CD4-positive, alpha-beta T cell treated with Interleukin-15 for 4 hours (primary cell): ENCODE data around the gene AATK.
"Not testable (repeated sequence)": the region's sequence is repeated elsewhere in the genome, so short reads cannot be mapped to it uniquely, and the experiment has no call there.

Experiments used
- DNase-seq: peaks from one replicate; pipeline ENCODE4 v3.0.0-alpha.2; 2020; ENCODE audit warnings: low spot score

The AATK gene

GRCh38 chr17:81091774-81092517 lies 74.1 kb downstream of the AATK start:
- DNase-seq = no peak

DNA sequence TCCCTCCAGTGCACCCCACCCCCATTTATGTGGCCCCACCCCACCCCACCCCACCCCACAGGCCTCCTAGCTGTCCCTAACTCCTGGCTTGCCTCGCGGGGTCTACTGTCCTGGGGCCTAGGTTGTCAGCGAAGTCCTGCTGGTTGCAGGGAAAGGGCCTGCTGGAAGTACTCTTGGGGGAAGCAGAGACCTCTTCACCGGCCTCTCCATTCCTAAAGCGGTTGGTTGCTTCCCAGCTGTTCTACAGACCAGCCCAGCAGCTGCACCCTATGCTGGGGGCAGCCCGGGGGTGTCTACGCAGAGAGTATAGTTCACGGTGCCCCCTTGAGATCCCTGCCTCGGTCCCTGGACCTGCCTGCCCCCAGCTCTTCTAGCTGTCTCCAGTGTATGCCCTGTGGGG lies 74.9 kb downstream of the AATK start:
- DNase-seq = no peak

- DNase-seq = peak; percentile 43
Measured at GRCh38 chr17:81090361-81091136, 75.5 kb downstream of the AATK start.

- DNase-seq = no peak
Measured at GRCh38 chr17:81086789-81087551, 79.1 kb downstream of the AATK start.

DNA sequence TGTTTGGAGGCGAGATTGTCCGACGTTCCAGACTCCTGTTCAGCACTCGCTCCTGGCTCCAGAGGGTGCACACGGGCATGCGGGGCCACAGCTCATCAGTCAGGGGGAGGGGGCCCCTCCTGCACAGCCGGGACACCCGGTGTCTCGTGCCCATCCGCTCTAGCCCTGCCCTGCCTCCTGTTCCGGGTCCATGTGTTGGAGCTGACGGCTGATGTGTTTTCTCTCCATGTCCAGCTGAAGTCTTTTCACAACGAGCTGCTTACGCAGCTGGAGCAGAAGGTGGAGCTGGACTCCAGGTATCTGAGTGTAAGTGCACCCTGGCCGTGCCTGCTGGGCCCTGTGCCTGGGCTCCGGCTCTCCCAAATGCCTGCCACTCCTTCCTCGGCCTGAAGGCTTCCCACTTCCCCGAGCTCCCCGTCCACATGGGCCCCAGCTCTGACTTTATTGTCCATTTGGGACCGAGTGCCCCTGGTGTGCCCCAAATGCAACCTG lies 80.6 kb downstream of the AATK start:
- no peak for DNase-seq

DNA sequence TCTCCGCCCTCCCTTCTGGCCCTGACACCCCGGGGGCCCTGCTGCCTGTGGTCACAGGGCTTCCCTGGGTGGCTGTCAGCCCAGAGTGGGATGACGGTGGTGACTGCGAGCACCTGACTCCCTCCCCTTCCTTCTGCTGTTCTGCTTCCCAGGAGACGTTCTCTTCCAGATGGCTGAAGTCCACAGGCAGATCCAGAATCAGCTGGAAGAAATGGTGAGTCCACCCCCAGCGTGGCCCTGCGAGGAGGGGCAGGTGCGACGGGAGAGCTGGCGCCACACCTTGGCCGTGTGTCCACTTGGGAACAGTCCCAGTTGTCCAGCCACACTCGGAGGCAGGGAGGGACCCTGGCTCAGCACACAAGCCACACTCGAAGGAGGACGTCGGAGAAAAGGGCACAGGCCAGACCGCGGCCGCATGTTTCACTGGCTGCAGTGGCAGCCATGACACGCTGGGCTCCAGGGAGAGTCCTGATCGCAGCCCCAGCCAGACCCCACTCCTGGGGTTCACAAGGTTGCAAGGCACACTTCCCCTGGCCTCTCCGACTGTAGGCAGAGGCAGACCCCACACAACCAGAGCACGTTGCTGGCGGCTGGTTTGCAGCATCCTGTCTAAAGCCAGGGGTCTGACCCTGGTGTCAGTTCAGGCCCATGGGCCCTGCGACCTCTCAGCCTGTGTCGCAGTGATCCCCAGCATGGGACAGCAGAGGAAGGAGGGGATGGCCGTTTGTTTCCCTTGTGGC lies 81.2 kb downstream of the AATK start:
- DNase-seq = no peak

- DNase-seq = no peak
Measured at GRCh38 chr17:81083125-81083765, 82.8 kb downstream of the AATK start.

DNA sequence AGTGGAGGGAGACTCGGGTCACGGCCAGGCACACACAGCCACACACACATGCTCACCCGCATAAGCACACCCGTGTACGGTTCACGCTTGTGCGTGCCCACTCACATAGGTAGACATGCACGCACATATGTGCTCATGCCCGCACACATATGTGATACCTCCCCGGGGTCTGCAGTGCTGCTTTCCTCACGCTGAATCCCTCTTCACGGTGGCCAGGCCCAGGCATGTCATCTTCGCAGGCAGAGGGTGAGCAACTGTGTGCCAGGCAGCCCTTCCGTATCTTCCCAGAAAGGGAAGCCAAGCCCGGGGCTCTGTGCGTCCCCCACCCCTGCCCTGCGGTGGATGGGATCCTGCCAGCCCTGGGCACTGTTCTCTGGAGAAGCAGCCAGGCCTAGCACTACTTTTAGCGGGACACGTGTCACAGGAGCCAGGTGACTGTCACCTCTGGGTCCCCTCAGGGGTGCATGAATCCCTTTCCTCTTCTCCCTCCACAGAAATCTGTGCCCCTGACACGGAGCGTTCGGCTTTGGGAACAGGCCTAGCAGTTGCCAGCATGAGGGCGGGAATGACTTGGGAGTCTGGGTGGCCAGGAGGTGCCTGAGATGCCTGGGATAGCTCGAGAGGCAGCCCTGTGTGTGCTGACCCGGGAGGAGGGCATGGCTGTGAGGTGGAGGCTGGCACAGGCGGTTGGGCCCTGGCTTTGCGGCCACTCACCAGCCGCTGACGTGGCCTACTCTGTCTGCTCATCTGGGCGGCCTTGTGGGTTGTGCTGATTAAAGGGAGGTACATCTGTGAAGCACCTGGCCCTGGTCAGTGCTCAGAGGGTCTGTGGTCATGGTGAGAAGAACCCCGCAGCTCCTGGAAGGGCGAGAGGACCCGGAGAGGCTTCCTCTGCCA lies 83.6 kb downstream of the AATK start:
- DNase-seq = no peak

DNA sequence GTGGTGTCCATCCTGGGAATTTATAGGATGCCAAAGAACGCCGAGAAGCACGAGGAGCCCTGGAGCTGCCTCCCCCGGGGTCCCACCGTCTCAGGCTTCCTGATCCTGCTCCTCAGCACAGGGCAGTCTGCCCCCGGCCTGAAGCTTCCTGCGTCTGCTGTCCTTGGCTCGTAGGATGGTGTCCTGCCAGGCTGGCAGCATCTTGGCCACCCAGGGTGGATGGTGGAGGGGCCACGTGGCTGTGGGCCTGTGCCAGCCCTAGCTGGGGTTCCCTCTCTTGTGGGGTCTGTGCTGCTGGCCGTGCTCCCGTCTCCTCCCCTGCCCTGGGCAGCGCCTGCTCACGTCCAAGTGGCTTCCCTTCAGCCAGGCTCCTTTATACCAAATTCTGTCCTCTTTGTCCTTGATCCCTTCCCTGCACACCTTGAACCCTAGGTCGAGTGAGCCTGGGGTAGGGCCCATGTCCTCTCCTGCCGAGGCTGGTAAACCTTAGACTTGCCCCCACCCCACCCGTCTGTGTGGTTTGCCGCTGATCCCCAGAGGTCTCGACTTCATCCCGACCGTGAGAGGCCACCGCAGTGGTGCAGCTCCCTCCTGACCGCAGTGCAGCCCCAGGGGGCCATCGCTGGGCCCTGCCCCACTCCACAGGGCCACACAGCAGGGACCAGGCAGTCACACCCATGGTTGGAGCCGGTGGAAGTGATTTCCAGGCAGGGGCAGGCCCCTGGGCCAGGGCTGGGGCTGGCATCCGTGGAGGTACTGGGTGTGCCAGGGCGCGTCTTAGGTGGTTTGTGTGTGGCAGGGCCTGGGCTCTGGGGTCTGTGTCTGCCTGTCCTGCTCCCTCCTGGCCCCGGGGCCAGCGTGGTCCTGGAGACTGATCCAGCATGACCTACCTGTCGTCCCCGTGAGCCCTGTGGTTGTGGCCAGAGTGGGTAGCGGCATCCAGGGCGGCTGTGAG lies 84.5 kb downstream of the AATK start:
- DNase-seq = no peak

- DNase-seq = no peak
Measured at GRCh38 chr17:81080019-81080418, 86.0 kb downstream of the AATK start.

DNA sequence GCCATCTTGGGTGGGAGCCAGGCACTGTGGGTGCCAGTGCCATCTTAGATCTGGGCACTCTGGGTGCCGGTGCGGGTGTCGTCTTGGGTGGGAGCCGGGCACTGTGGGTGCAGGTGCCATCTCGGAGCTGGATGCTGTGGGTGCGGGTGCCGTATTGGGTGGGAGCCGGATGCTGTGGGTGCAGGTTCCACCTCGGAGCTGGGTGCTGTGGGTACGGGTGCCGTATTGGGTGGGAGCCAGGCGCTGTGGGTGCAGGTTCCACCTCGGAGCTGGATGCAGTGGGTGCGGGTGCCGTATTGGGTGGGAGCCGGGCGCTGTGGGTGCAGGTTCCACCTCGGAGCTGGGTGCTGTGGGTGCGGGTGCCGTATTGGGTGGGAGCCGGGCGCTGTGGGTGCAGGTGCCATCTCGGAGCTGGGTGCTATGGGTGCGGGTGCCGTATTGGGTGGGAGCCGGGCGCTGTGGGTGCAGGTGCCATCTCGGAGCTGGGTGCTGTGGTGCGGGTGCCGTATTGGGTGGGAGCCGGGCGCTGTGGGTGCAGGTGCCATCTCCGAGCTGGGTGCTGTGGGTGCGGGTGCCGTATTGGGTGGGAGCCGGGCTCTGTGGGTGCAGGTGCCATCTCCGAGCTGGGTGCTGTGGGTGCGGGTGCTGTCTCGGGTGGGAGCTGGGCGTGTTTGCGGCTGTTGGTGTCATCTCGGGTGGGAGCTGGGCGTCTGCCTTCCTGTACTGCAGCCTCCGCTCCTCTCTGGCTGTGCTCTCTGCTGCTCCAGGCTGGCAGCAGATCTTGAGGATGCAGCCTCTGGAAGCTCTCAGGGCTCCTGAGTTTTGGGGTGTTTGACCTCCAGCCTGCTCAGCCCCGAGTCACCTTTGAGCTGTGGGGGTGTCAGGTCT lies 87.8 kb downstream of the AATK start:
- not testable (repeated sequence) for DNase-seq

GRCh38 chr17:81076141-81076679 lies 89.8 kb downstream of the AATK start:
- no peak for DNase-seq

DNA sequence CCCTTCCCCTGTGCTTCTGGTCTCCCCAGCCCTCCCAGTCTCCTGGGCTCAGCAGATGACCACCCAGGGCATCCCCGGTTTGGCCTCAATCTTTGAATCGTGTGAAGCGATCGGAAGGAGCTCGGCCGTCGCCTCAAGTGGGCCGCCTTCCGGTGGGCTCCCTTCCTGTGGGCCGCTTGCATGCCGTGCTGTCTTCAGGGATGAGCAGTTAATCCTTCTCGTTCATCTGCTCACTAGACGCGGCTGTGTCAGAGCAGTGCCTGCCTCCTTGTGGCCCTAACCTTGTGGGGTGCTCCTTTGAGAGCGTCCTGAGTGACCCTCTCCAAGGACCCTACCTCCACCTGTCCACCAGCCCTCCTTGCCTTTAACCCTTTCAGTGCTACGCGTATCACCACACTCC lies 90.7 kb downstream of the AATK start:
- DNase-seq = no peak

GRCh38 chr17:81074875-81075274 lies 91.1 kb downstream of the AATK start:
- DNase-seq = no peak

DNA sequence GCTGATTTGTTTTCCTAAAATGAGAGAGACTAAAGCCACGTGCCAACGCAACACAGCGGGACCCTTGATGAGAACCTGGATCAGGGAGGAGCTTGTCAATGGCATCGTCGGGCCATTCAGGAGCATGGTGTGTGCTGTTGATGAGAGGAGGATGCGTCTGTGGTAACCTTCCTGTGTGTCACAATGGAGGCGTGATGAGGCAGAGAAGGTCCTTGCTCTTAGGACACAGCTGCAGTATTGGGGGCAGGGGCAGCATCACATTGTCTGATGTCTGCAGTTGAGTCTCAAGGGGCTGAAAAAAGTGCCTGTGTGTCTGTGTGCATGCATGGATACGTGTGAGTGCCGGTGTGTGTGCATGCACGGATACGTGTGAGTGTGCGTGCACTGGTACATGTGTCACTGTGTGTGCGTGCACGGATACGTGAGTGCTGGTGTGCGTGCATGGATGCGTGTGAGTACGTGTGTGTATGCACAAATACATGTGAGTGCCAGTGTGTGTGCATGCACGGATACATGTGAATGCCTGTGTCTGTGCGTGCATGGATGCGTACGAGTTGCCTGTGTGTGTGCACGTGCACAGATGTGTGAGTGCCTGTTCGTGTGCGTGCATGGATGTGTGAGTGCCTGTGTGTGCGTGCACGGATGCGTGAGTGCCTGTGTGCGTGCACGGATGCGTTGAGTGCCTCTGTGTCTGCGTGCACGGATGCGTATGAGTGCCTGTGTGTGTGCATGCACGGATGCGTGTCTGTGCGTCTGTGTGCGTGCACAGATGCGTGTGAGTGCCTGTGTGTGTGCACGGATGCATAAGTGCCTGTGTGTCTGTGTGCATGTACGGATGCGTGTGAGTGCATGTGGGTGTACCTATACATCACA lies 91.8 kb downstream of the AATK start:
- DNase-seq = no peak

- DNase-seq = no peak
Measured at GRCh38 chr17:81071761-81072741, 94.0 kb downstream of the AATK start.
